Stimulated activated CD8-positive, alpha-beta memory T cell treated with anti-CD3 and anti-CD28 coated beads, Interleukin-4, amount 100 ng/mL, for 4 hours (primary cell): Measurements from ENCODE around the gene MYMK.

ENCODE experiments used
- DNase-seq, 2 donors: peaks; one replicate each; pipeline ENCODE4 v3.0.0-alpha.2; 2020; ENCODE audit warnings: low read depth in 2 of 2, low spot score in 1 of 2

MYMK gene

DNA sequence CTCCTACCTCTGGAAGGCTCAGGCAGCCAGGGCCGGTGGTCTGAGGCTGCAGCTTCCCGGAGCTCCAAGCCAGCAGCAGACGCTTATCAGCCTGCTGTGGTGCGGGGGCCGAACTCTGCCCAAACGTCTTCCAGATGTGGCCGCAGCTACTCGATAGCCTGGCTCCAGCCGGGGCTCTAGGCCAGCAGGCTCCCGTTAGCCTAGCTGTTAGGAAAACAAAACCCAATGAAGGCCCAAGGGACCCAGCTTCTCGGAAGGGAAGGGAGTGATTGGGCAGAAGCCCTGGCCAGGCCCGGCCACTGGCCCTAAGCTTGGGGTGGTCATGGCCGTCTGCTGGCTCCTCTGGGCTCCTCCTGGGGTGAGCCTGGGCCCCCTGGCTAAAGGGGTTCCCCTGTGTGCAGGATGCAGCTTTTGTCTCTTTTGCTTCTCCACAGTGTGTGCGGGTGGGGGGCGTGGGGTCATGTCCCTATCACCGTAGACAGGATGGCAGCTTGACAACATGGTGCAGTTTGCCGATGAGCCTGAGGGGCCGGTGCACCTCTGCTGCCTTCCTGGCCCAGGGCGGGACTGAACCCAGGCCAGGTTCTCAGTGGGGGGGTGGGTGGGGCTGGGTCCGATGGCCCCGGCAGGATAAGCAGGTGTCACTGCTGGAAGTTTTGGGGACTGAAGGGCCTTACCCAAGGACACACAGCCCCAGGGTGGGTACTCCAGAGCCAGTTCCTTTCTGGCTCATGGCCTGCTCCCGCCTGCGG is 18.7 kb downstream of the MYMK start:
- no peak for DNase-seq

DNA sequence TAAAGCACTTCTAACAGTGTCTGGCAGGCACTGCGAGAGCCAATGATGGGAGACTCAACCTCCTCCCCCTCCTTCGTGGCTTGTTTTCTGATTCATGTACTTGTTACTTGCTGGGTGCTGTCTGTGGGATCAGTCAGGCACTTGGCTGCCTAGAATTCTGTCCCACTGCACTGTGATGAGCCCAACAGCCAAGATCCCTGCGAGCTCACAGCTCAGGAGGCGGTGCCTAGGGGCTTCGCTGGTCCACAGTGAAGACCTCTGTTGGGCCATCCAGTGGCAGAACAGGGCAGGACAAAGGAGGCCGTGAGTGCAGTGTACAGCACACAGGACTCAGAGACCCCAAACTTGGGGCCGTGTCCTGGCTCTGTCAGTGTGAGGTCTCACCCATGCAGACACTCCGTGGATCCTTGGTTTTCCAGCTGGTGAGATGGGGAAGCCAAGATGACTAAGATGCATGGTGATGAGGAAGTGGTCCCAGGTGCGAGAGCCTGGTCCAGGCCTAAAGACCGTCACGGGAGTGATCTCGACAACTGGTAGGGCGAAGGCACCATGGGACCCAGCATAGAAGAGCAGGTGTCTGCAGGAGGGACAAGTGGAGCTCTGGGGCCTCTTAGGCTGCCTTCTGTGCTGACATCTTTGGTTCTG is 19.5 kb downstream of the MYMK start:
- no peak for DNase-seq

DNA sequence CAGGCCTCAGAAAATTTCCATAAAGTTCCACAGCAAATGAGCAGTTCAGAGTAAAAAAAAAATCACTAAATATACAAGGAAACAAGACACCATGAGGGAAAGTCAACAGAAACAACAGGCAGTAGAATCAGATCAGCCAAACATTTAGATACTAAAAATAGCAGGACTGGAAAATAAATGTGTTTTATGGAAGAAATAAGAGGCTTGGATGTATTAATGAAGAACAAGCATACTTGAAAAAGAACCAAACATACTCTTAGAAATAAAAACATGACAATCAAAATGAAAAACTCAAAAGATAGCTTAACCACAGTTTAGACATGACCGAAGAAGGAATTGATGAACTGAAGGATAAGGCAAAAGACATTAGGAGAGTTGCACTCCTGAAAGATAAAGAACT is 22.6 kb downstream of the MYMK start:
- no peak for DNase-seq

DNA sequence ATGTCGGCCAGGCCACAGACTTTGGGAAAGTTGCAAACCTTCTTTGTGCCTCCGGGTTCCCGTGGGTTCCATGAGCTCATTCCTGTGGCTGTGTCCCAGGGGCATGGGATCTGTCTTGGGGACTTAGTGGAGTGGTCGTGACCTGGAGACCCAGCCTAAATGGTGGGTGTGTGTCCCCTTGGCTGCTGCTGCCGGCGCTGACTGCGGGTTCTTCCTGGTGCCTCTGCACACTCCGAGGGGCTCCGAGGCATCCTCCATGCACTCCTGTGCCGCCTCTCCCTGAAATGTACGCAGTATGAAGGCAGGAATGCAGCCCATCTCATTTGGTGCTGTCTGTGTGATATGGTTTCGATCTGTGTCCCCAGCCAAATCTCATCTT is 24.9 kb downstream of the MYMK start:
- DNase-seq, result no peak

DNA sequence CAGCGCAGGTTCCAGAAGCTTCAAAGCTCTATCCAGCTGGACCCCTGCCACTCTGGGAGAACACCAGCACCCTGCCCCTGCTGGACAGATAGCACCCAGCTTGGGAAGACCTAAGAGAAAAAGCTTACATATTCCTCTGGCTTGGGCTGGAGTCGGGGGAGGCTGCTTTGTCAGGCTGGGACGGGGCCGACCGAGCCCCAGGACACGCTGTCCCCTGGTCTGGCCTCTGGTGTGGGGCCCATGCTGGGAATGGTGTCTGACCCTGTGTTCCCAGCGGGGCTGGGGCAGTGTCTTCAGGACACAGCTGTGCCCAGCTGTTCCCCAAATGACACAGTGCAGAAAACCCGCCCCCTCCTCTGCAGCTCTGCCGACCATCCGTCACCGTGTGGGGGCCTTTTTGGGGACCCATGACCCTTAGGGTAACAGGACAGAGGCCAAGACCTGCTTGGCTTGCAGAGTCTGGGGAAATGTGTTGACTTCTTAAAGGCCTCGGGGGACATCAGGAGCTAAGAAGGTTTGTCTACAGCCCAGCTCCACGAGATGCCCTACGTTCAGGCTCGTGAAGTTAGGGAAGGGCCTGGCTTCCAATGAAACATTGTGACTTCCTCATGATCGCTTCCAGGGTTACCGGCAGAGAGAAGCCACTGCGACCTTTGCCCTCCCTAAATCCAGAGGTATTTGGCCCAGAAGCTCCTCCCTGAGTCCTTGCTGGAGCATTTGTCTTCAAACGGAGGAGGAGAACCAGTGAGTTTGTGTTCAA is 25.4 kb downstream of the MYMK start:
- no peak for DNase-seq

DNA sequence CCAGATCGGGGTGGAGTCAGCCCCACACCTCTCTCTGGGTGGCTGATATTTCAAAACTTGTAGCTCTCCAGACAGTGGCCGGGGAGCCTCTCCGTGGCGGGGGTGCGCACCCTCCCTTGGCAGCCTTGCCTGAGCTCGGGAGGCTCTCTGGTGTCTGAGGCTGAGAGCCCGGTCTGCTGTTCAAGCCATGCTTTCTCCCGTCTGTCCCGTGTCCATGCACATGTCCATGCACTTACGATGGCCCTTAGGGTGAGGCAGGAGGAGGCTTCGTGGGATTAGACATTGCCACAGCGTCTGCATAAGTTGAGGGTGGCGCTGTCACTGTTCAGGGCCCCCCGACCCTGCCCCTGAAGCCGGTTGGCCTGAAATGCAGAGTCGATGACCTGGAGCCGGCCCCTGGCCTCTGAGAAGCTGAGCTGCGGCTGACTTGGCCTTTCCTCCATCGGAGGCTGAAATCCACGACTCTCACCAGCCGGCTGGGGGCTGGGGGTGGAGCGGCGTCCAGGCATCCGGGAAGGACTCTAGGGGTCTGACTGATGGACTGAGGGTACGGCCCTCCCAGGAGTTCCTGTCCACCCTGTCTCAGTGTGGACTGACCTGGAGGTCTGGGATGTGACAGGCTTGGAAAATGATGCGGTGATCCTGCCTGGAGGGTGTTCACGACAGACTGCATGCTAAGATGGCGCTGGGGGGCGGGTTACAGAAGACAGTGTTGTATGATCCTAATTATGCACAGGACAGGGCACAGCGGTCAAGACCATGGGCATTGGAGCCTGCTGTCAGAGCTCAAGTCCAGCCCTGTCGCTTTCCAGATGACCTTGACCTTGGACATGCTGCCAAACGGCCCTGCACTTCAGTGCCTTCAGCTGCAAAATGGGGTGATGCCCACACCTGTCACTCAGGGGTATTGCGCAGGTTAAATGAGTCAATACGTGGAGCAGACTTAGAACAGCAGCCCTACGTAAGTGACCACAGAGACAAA is 27.6 kb downstream of the MYMK start:
- DNase-seq, result no peak

DNA sequence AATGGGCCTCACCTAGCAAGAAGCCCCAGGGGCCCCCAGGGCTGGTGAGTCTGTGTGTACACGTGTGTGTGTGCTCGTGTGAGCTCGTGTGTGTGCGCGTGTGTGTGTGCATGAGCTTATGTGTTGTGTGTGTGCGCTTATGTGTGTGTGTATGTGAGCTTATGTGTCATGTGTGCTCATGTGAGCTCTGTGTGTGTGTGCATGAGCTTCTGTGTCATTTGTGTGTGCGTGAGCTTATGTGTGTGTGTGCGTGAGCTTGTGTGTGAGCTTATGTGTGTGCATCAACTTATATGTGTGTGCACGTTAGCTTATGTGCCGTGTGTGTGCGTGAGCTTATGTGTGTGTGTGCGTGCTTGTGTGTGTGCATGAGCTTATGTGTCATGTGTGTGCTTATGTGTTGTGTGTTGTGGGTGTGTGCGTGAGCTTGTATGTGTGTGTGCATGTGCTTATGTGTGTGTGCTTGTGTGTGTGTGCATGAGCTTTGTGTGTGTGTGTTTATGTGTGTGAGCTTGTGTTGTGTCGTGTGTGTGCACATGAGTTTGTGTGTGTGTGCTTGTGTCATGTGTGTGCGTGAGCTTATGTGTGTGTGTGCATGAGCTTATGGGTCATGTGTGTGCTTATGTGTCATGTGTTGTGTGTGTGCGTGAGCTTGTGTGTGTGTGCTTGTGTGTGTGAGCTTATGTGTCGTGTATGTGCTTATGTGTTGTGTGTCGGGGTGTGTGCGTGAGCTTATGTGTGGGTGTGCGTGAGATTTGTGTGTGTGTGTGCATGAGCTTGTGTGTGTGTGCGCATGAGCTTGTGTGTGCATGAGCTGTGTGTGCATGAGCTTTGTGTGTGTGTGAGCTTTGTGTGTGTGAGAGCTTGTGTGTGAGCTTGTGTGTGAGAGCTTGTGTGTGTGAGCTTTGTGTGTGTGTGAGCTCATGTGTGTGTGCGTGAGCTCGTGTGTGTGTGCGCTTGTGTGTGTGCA is 29.1 kb downstream of the MYMK start:
- DNase-seq, result no peak

DNA sequence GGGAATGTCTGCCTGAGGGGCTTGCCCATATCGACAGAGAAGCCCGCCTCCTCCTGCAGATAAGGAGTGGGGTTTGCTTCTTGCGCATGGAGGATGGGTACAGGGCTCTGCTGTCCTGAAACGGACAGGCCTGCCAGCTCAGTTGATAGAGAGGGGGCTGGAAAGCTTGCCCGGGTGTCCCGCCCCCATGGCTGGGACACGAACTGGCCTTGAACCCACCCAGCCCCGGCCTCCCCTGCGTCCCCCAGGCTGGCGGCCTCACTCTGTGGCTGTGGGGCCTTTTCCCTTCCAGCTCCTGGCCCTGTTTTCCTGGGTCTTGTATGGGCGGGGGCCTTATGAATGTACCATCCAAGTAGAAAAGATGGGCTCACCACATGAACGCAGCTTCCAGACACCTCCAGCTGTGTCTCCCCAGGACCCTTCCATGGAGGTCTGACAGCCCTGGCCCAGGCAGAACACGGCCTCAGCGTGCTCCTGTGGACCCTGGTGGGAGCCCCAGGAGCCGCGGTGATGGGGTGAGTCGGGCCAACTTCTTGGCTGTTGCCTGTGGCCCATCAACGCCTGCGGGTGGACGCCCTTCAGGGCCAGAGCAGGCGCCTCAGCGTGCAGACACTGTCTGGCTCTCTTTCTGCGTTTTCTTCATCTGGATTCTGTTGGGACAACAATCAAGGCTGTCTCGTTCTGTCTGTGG is 30.0 kb downstream of the MYMK start:
- no peak for DNase-seq

DNA sequence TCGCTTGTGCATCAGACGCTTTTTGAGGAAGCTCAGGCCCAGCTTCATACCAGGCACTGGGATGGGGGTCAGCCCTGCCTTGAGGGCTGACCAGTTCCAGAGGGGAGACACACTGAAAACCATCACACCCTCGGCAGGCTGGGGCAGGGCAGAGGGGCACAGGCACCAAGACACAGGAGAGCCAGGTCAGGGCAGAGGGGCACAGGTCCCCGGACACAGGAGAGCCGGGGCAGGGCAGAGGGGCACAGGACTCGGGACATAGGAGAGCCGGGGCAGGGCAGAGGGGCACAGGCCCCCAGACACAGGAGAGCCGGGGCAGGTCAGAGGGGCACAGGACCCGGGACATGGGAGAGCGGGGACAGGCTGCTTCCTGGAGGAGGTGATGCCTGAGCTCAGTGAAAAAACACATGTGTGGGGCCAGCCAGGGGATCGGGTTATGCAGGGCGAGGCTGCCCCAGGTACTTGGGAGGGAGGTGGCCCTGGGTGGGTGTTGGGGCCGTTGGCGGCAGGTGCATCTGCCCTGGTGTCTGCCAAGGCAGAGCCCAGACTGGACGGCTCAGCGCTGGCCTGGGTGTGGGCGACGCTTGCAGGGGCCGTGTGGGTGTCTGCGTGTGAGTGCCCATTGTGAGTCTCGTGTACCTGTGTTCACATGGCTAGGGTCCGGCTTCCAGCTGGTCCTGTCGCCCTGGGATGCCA is 30.8 kb downstream of the MYMK start:
- no peak for DNase-seq

DNA sequence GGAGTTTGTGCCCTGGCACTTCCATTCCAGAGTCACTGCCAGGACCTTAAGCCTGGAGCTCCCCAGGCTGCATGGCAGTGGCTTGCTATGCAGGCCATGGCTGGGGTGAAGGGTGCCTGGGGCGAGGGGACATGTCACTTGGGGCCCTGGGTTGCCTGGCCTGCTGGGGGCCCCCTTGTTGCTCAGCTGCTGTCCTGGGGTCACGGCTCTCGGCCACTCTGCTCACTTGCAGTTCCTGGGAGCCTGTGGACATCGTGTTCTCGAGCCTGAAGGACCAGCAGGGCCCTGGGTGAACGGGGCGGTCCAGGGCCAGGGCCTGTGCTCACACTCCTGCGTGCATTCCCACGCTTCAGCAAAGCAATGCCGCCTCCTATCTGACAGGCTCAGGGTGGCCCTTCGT is 31.3 kb downstream of the MYMK start:
- DNase-seq, result no peak

DNA sequence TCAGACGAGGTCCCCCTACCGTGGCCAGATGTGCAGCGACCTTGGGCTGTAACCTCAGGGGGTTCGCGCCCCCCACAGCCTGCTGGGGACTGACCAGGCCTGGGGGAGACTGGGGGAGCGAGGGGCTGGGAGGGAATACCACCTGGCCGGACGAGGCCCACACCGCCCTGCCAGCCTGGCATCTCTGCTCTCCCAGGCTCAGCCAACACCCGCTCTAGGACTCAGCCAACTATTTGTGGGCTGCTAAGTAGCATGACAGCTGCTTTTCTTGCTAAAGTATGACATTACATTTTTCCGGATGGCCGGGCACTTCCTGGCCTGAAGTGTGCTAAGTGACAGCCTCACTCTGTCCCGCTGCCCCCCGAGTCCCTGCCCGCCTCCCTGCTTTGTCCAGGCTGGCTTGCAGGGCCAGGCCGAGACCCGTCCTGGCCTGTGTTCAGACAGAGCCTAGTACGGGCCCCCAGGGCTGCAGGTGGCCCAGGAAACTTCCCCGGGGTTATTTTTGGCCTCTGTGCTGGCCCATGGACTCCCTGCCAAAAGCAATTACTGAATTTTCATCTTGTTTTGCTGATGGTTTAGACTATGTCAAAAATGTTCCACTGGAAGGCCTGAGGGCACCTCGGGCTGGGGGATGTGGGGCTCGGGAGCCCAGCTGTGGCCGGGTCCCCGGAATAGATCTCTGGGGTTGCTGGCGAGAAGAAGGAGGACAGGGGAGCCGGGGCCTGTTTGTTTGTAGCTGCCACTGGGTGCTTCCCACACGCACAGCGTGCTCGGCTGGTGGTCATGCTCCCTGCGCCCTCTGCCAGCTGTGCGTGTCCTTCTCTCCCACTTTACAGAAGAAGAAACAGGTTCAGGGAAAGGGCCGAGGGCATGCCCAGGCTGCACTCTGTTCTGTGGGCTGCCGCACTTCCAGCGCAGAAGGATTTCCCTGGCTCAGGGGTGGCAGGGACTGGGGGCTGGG is 32.4 kb downstream of the MYMK start:
- DNase-seq, result no peak

DNA sequence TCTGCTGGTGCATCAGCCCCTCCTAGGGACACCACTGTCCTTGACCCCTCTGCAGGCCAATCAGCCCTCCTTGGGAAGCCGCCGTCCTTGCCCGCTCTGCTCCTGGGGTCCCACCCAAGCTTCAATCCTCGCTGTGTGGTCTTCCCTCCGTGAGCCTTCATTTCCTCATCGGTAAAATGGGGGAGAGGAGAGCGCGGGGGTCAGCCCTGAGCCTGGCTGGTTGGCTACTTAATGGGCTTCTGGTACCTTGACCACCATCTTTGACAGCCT is 33.2 kb downstream of the MYMK start:
- no peak for DNase-seq

DNA sequence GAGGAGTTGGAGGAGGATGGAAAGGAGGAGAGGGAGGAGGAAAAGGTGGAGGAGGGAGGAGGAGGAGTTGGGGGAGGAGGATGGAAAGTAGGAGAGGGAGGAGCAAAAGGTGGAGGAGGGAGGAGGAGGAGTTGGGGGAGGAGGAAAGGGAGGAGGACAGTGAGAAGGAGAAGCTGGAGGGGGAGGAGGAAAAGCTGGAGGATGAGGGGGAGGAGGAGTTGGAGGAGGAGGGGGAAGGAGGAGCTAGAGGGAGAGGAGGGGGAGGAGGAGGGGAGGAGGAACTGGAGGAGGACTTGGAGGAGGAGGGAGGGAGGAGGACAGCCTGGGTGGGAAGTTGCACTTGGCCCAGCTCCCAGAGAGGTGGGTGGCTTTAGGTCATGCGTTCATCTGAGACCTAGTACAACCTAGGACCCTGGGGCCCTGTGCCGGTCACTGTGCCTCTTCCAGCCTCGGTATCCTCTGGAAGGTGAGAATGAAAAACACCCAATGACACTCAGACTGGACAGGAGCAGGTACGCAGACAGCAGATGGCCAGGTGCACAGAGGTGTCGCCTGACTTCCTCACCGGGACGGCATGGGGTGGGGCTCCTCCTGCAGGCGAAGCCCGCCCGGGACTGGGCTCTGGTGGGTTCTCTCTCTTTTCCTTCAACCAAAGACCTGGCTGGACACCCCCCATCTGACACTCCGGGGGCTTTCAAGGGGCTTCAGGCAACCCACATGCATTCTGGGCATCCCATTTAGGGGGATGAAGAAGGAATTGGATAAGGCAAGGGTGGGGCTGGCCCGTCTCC is 33.7 kb downstream of the MYMK start:
- no peak for DNase-seq

DNA sequence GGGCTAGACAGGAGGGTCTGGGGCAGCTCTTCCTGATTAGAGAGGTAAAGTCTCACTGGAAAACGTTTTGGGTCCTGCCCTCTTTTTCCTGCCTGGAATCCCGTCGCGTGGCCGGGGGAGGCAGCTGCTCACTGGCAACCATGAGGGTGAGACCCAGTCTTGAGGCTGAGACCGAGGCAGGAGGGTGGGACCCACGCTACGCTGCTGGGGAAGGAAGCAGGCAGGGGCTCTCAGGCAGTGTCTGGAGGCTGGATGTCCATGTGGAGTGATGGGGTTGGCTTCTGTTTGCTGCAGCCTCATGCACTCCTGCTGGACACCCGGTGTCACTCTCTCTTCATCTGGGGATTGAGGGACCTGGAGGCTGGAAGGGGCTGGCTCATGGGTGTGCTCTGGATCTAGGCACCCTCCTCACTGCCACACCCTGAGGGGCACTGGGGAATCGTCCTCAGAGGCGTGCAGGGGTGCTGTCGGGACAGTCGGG is 34.5 kb downstream of the MYMK start:
- no peak for DNase-seq

DNA sequence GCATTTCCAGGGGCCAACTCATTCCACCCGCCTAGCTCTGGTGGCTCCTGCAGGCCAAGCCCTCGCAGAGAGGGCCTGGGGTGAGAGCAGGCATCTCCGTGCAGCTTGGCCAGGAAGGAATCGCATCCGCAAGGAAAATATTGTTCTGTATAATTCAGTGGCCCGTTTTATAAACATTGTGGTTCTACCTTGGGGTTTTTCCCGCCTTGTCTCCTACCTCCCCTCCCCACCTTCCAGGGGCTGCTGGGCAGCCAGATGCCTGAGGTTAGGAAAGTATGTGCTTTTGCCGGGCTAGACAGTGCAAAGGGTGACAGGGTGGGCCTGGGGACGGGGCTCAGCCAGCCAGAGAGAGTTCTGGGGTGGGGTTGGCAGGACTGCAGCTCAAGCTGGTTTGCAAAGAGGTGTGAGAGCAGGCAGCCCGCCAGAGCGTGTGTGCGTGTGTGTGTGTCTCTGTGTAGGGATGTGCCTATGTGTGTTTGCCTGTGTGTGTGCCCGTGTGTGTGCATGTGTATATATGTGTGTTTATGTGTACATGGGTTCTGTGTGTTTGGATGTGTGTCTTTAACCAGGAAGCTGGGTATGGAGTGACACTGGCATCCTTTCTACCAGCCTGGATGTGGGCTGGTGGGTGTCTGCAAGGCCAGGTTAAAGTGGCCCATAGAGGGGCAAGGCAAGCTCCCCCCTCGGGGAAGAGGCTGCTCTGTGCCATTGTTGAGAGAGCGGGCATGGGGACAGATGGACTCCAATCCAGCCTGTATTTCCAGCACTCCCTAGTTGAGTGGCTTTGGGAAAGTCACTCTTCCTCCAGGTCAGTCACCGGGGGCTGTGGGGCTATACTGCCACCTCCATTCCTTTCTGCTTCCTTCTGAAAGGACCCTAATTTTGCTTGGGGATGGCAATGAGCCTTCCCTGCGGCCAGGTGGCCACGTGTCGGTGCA is 35.2 kb downstream of the MYMK start:
- no peak for DNase-seq

DNA sequence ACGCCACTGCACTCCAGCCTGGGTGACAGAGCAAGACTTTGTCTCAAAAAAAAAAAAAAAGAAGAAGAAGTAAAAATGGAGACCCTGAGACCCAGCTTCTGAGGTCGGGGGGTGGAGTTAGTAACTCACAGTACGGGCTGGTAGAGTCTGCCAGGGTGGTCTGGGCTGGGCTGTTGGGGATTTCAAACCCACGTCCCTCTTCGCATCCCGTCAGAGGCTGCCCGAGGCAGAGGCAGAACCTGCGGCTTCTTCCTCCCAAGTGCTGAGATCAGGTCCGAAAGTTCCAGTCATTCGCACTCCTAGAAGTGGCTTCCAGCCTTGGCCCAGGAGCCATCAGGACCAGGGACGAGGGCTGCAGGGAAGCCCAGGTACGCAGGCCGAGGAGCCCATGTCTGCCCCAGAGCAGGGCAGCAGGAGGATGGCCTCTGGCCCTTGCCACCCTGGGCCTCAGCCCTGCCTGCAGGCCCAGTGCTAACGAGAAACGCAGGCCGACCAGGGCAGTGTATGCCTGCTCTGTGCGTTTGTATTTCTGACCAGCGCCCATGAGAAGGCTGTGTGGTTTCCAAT is 36.0 kb downstream of the MYMK start:
- DNase-seq, result no peak
